Activated naive CD4-positive, alpha-beta T cell treated with Interleukin-2 at 50 U/mL for 16 hours (primary cell): ENCODE data around the gene EIF3B.
A peak's percentile ranks its signal among the peaks of the same experiment; 100 is the strongest.
"Not testable (repeated sequence)": the region's sequence is repeated elsewhere in the genome, so short reads cannot be mapped to it uniquely, and the experiment has no call there.

ENCODE experiments used
- DNase-seq: peaks from one replicate; pipeline ENCODE4 v3.0.0-alpha.2; 2020

Gene EIF3B

GRCh38 chr7:2350055-2350454 lies 4.6 kb upstream of the EIF3B start:
- DNase-seq: no peak

- no peak for DNase-seq
Measured at GRCh38 chr7:2350861-2351260, 3.8 kb upstream of the EIF3B start.

- no peak for DNase-seq
Measured at GRCh38 chr7:2353113-2353935, 1.3 kb upstream of the EIF3B start.

GRCh38 chr7:2353936-2354185 lies 766 bp upstream of the EIF3B start:
- peak; percentile 91 for DNase-seq

GRCh38 chr7:2354939-2355704 lies 495 bp downstream of the EIF3B start:
- peak; percentile 31 for DNase-seq

- DNase-seq: no peak
Measured at GRCh38 chr7:2355705-2356008, 1.0 kb downstream of the EIF3B start.

- no peak for DNase-seq
Measured at GRCh38 chr7:2357165-2357564, 2.5 kb downstream of the EIF3B start.

GRCh38 chr7:2357571-2357970 lies 2.9 kb downstream of the EIF3B start:
- no peak for DNase-seq

- no peak for DNase-seq
Measured at GRCh38 chr7:2358968-2359527, 4.4 kb downstream of the EIF3B start.

GRCh38 chr7:2359610-2360009 lies 5.0 kb downstream of the EIF3B start:
- DNase-seq: no peak

GRCh38 chr7:2360796-2361195 lies 6.2 kb downstream of the EIF3B start:
- DNase-seq: no peak

GRCh38 chr7:2362385-2363088 lies 7.9 kb downstream of the EIF3B start:
- no peak for DNase-seq

- DNase-seq: no peak
Measured at GRCh38 chr7:2369139-2369538, 14.5 kb downstream of the EIF3B start.

GRCh38 chr7:2371329-2371728 lies 16.7 kb downstream of the EIF3B start:
- DNase-seq: no peak

- DNase-seq: no peak
Measured at GRCh38 chr7:2372724-2373123, 18.1 kb downstream of the EIF3B start.

GRCh38 chr7:2373124-2373556 lies 18.5 kb downstream of the EIF3B start:
- no peak for DNase-seq

- no peak for DNase-seq
Measured at GRCh38 chr7:2373646-2374045, 19.0 kb downstream of the EIF3B start.

GRCh38 chr7:2374401-2374800 lies 19.8 kb downstream of the EIF3B start:
- DNase-seq: no peak

GRCh38 chr7:2374830-2375728 lies 20.5 kb downstream of the EIF3B start:
- DNase-seq: no peak

- no peak for DNase-seq
Measured at GRCh38 chr7:2376351-2377154, 21.9 kb downstream of the EIF3B start.

GRCh38 chr7:2377492-2377891 lies 22.9 kb downstream of the EIF3B start:
- not testable (repeated sequence) for DNase-seq

- DNase-seq: not testable (repeated sequence)
Measured at GRCh38 chr7:2378125-2378524, 23.5 kb downstream of the EIF3B start.
